ENCODE measurements around the gene SYNJ2.

The SYNJ2 gene

DNA sequence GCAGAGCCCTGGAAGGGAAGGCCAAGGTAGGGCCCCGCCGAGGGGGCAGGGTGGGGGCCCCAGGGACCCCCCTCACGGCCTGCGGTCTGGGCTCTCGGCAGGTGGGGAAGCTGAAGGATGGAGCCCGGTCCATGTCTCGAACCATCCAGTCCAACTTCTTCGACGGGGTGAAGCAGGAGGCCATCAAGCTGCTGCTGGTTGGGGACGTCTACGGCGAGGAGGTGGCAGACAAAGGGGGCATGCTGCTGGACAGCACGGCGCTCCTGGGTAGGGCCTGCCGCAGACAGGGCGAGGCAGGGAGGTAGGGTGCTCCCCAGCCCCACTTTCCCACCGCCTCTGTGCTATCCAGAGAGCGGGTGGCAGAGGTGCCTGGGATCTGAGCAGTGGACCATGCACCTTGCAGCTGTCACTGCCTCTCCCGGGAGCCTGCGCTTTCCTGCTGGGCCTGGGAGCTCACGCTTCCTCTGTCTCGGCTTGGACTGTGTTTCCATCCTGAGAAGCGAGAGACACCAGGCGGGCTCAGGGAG, 83.1 kb downstream of the SYNJ2 start:
- DNase-seq, result no peak

- DNase-seq, result no peak
Measured at GRCh38 chr6:158066136-158066781, 84.6 kb downstream of the SYNJ2 start.

DNA sequence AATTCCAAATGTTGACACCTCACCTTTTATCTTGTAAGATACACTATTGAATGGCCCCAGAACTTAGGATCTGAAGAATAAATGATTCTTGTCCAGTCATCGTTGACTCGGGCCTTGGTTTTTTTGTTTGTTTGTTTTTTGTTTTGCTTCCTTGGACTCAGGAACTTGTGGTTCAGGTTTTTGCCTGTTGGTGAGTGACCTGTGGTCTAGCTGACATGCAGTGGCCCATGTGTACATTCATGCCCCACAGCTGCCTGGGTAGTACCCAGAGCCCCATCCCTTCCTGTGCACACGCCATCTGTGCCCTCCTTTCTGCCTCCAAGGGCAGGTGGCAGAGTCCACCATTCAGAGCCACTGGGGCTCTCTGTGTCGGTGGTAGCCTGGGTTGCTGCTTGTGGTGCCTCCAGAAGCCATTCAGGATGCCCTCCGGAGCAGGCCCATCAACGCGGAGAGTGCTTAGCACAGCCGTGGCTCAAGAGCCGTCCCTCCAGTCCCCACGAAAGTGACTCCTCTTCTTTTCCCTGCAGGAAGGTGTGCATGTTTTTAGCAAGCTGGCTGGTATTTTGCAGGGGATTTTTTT, 85.9 kb downstream of the SYNJ2 start:
- no peak for DNase-seq

DNA sequence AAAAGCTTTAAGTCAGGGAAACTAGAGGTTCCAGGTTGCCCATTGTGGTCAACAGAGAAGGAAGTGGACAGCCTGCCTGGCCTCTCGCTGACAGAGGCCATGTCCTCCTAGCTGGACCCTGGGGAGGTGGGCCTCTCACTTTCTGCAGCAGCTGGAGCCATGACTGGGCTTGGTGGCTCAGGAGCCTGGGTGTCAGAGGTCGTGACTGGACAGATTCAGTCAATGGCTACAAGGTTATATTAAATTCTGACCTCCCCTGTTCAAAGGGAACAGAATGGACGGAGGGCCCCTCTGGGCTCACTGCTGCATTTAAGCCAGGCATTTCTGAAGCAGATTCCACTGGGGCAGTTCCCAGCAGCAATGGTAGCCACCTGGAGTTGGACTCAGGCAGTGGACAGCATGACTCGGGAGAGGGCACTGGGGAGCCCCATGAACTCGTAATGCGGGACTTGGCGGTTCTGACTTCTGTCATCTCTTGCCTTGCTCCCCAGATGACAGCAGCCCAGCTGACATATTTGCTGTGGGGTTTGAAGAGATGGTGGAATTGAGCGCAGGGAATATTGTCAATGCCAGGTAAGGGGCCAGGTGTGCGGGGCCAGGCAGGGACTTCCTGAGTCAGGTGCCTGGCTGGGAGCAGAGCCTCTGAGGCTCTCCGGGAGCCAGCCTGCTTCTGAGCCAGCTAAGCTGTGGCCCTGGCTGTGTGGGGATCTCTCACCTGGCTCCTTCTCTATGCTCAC, 86.7 kb downstream of the SYNJ2 start:
- DNase-seq, result no peak

DNA sequence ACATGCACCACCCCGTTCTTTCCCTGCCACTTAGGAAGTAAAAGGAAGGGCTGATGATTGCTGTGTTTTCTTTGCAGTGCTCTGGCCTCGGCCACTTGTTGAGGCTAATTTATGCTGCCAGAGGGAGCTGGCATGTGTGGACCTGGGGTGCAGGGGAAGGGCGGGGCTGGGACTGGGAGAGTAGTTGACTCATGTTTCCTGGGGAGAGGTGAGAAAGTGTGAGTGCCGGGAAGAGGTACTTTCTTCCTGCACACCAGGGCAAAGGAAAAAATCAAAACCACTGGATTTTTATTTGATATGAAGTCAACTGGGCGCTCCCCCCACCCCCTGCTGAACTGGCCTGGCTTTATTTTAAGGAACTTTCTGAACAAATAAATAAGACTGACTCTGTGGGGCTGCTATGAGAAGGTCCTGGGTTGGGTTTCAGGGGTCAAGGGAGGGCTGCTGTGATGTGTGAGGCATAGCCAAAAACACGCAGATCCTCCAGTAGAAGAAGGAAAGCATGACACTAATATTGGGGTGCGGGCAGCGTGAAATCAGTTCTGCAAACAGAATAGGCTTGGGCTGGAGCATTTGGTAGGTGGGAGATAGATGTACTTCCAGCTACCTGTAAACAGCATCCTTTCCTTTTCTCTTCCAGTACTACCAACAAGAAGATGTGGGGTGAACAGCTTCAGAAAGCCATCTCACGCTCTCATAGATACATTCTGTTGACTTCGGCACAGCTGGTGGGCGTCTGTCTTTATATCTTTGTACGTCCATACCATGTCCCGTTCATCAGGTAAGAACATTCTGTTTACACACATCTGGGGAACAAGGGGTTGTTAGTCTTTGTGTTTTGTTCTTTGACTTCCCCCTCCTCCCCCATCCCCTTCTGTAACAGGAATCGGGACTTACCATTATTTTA, 87.5 kb downstream of the SYNJ2 start:
- no peak for DNase-seq

- no peak for DNase-seq
Measured at GRCh38 chr6:158069800-158070195, 88.1 kb downstream of the SYNJ2 start.

- no peak for DNase-seq
Measured at GRCh38 chr6:158070513-158070912, 88.8 kb downstream of the SYNJ2 start.

GRCh38 chr6:158071121-158072082, 89.7 kb downstream of the SYNJ2 start:
- no peak for DNase-seq

DNA sequence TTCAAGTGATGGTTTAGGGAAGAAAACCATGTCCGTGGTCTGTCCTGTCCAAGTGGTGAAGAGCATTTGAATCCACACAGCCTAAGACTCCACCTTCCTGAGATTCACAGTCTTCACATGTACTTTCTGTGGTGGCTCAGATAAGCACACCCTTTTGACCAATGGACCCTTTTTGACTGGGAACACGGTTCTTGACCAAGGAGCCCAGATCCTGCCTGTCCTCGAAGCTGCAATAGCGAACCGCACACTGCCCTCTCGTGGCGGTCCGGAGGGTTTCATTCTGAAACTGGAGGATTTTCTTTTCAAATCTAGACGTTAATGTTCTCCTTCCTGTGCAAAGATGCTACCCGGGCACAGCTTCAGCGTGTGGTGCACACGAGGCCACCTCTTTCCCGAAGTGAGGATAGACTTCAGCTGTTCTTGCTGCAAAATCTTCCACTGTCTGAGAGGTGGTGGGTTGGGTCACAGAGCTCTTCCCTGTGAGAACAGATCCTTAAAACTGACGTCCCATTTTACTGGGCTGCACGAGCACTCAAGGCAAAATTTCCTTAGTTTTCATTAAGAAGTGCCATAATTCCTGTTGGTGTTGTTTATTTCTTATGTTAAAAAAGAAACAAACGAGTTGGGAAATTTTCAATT, 90.5 kb downstream of the SYNJ2 start:
- DNase-seq, result peak; percentile 58

DNA sequence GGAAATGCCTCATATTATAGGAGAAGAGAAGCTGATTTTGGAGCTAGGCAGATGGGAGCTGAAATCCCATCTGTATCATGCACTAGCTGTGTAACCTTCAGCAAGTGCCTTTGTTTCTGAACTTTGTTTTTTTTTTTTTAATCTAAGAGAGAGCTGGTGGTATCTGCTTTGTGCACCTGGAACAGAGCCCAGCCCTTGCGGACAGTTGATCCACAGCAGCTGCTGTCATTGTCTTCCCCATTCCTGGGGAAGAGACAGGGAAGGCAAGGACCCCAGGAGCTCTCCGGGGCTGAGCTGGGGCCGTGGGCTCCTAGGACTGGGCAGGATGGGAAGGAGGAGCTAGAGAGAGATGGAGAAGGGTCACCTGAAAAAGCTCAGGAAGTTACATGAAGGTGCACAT, 92.1 kb downstream of the SYNJ2 start:
- no peak for DNase-seq

DNA sequence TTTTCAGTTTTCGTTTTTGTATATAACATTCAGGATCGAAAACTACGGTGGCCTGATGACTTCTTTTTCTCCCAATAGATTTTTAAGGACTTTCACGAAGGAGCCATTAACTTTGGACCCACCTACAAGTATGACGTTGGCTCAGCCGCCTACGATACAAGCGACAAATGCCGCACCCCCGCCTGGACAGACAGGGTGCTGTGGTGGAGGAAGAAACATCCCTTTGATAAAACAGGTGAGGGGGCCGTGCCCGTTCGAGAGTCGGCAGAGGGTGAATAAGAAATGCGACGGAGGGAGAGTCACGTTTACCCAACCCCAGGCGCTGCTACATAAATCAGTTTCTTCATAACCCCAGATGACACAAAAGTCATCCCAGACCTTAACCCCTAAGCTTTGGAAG, 94.9 kb downstream of the SYNJ2 start:
- no peak for DNase-seq

- DNase-seq, result no peak
Measured at GRCh38 chr6:158077676-158078075, 96.0 kb downstream of the SYNJ2 start.

- DNase-seq, result no peak
Measured at GRCh38 chr6:158078320-158078719, 96.7 kb downstream of the SYNJ2 start.

GRCh38 chr6:158080849-158081656, 99.4 kb downstream of the SYNJ2 start:
- no peak for DNase-seq

DNA sequence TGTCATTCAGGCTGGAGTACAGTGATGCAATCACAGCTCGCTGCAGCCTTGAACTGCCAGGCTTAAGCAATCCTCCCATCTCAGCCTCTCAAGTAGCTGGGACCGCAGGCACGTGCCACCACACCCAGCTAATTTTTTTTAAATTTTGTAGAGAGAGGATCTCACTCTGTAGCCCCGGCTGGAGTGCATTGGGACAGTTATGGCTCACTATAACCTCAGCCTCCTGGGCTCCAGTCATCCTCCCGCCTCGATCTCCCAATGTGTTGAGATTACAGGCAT, 99.9 kb downstream of the SYNJ2 start:
- DNase-seq, result no peak

DNA sequence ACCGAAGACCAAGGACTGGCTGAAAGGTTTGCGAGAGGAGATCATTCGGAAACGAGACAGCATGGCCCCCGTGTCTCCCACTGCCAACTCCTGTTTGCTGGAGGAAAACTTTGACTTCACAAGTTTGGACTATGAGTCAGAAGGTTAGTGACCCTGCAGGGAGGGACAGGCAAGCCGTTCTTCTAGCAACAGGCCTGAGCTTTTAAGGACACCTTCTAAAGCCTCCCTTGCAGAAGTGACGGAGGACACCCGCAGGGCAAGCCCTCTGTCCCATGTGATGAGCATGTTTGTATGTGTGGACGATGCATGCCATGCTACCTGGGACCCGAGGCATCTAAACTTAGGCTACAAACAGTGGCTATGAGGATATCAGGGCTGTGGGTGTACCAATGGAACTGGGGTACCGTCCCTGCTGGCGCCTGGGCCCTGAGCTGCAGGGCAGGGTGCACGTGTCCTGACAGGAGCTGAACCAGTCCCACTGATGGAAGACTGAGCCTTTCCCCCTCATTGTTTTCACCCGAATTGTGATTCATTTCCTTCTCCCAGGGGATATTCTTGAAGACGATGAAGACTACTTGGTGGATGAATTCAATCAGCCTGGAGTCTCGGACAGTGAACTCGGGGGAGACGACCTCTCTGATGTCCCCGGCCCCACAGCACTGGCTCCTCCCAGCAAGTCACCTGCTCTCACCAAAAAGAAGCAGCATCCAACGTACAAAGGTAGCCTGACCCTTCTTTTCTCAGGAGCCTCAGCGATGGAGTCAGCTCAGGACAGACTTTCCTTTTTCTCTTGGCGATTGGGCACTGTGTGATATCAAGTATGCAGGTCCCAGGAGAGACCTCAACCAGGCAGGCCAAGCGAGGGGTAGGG, 102.0 kb downstream of the SYNJ2 start:
- no peak for DNase-seq

DNA sequence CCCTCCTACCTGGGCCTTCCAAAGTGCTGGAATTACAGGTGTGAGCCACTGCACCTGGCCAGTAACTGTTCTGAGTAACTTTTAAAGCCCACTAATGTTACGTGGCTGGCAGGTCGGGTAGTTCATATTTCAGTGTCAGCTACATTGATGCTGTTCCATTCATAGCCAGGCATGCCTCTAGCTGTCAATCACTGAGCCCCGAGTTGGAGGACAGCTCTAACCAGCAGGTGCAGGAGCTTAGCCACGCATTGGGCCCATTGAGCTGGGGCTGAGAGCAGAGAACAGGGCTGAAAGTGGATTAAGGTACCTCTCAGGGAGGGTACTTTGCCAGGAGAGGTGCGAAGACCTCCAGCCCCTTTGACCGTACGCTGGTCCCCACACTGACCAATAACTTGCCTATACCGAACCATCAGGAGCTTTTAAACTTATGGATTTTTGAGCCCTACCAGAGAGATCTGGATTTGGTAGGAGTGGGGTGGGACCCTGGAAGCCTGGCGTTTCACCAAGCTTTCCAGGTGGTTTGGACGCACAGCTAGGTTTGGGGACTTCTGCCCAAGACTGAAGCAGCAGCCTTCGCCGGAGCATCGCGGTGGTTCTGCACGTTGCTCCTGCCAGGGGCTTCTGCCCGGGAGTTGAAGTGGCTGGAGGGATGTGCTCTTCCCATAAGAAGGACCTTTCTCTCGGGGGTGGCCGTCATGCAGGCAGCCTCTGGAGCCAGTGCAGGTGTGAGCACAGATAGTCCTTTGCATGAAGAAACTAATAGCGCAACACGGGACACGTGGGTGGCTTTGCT, 103.8 kb downstream of the SYNJ2 start:
- DNase-seq, result no peak

GRCh38 chr6:158086054-158086503, 104.4 kb downstream of the SYNJ2 start:
- no peak for DNase-seq
